A549 (cell line): ENCODE results near the gene MAL. TPM values are rescaled to one million over a fixed set of nuclear protein-coding genes. Genes with fewer than 3 reads are reported as not detected.

ENCODE experiments used
- ATAC-seq, 2 experiments: fragments of 200-7000 bp in 1 of 2; fragments of >200 bp in 1 of 2; cut with Nextera tagmentation in 1 of 2; cut with Tn5 transposase in 1 of 2; 3 replicates each; pipeline versions ENCODE4 v1.8.0 to v1.9.1; 2018 to 2020; ENCODE audit warnings: mild to moderate bottlenecking in 1 of 2, moderate library complexity in 1 of 2
- CTCF ChIA-PET: fragments of 300-600 bp; sonication (Branson Sonifier 250); formaldehyde crosslinking; extraction: SDS; loops from one replicate; lab custom pipeline; 2021; ENCODE audit warnings: antibody characterized with exemption, inconsistent platforms; lab: Yijun Ruan, JAX
- POLR2A ChIA-PET: fragments of 350-600 bp; formaldehyde crosslinking; extraction: SDS; loops from one replicate; lab custom pipeline; 2021; ENCODE audit warnings: antibody characterized with exemption, inconsistent platforms; lab: Yijun Ruan, JAX
- DNase-seq, 2 experiments: peaks; one replicate each; pipeline versions ENCODE4 v3.0.0 to v3.0.0-alpha.2; 2011 to 2016; ENCODE audit warnings: low read depth in 1 of 2, low spot score in 1 of 2
- FAIRE-seq: peaks from 2 replicates; lab custom pipeline; 2011; peaks lifted over from hg19 to GRCh38; lab: Jason Lieb, UNC
- H3K27ac ChIP-seq, 2 experiments: fragments of >200 bp; sonication (Bioruptor Twin); formaldehyde crosslinking; 3 replicates each; pipeline ENCODE4 v1.5.1; 2016 to 2017
- H3K4me1 ChIP-seq: fragments of >200 bp; sonication (Bioruptor Twin); formaldehyde crosslinking; 3 replicates; pipeline ENCODE4 v1.6.1; 2016
- H3K4me2 ChIP-seq: fragments of >200 bp; sonication (Bioruptor Twin); formaldehyde crosslinking; 3 replicates; pipeline ENCODE4 v1.6.1; 2016
- H3K4me3 ChIP-seq: fragments of >200 bp; sonication (Bioruptor Twin); formaldehyde crosslinking; 3 replicates; pipeline ENCODE4 v1.5.1; 2016
- H3K9me3 ChIP-seq: fragments of >200 bp; sonication (Bioruptor Twin); formaldehyde crosslinking; 3 replicates; pipeline ENCODE4 v1.6.1; 2016
- CEBPB ChIP-seq, 2 experiments: fragments of >200 bp in 1 of 2; sonication (Bioruptor Twin) in 1 of 2; formaldehyde crosslinking in 1 of 2; IDR thresholded peaks; 2 replicates each; pipeline ENCODE4 v1.6.1; 2012 to 2016
- CHD2 ChIP-seq: fragments of 150-350 bp; IDR thresholded peaks from 2 replicates; pipeline ENCODE4 v1.6.1; 2014; ENCODE audit warnings: low read length; ENCODE audit not compliant: partially characterized antibody
- EHF ChIP-seq: fragments of 250-450 bp; sonication (Bioruptor Pico); IDR thresholded peaks from 2 replicates; pipeline ENCODE4 v1.5.0; 2020; ENCODE audit warnings: mild to moderate bottlenecking
- EHMT2 ChIP-seq: fragments of 200-600 bp; sonication (generic); IDR thresholded peaks from 2 replicates; pipeline ENCODE4 v1.6.1; 2016; ENCODE audit warnings: antibody characterized with exemption, low read depth, mild to moderate bottlenecking, moderate library complexity
- FOXS1 ChIP-seq: fragments of 250-450 bp; sonication (Bioruptor Pico); IDR thresholded peaks from 2 replicates; pipeline ENCODE4 v1.5.0; 2020; ENCODE audit warnings: mild to moderate bottlenecking, moderate library complexity
- SREBF2 ChIP-seq: fragments of 450-650 bp; IDR thresholded peaks from 2 replicates; pipeline ENCODE4 v1.6.1; 2014; ENCODE audit warnings: mild to moderate bottlenecking, moderate library complexity
- TP53 ChIP-seq: fragments of 250-450 bp; sonication (Bioruptor Pico); IDR thresholded peaks from 2 replicates; pipeline ENCODE4 v1.5.0; 2021; ENCODE audit warnings: mild to moderate bottlenecking, moderate library complexity
- ZC3H11A ChIP-seq: fragments of 450-650 bp; IDR thresholded peaks from 2 replicates; pipeline ENCODE4 v1.6.1; 2014; ENCODE audit warnings: antibody characterized with exemption, mild to moderate bottlenecking
- WGBS: methylation state at CpG from one replicate; pipeline ENCODE4 v1.1.6; 2017; ENCODE audit errors: missing lambda C conversion rate; 5-methylcytosine and 5-hydroxymethylcytosine counted together
- polyA plus RNA-seq, 4 experiments: library from polyadenylated mRNA; depleted of rRNA in 3 of 4; stranded (reverse); fragments of >200 nt; fragmentation: RNase III in 1 of 4; extraction: RNeasy Plus Mini Kit Qiagen cat#74134 plus additional on column Dnase treatment in 1 of 4; gene quantifications; 2 replicates in 3 of 4; 3 replicates in 1 of 4; pipeline ENCODE4 v1.2.3, GENCODE V29; 2011 to 2017
- TF ChIP-seq, protein P1 (sequence below): fragments of >200 bp; sonication (Bioruptor Twin); formaldehyde crosslinking; IDR thresholded peaks from 2 replicates; pipeline ENCODE4 v1.6.1; 2016
- TF ChIP-seq, protein P2 (sequence below): fragments of 250-450 bp; sonication (Bioruptor Pico); IDR thresholded peaks from 2 replicates; pipeline ENCODE4 v1.5.0; 2020; ENCODE audit warnings: low read depth, mild to moderate bottlenecking, moderate library complexity
- TF ChIP-seq, protein P3 (sequence below): fragments of 250-450 bp; sonication (Bioruptor Pico); IDR thresholded peaks from 2 replicates; pipeline ENCODE4 v1.5.0; 2021; ENCODE audit warnings: mild to moderate bottlenecking, moderate library complexity, borderline replicate concordance
- TF ChIP-seq, protein P4 (sequence below): fragments of 200-600 bp; sonication (generic); IDR thresholded peaks from 2 replicates; pipeline ENCODE4 v1.6.1; 2016; ENCODE audit warnings: antibody characterized with exemption, mild to moderate bottlenecking, moderate library complexity
- TF ChIP-seq, protein P5 (sequence below): fragments of 150-350 bp; IDR thresholded peaks from 2 replicates; pipeline ENCODE4 v1.6.1; 2014; ENCODE audit warnings: low read depth, mild to moderate bottlenecking, low read length

MAL gene
- polyA plus RNA-seq, 2 of the 4 experiments (the other 2 are of a cell fraction), result not detected

DNA sequence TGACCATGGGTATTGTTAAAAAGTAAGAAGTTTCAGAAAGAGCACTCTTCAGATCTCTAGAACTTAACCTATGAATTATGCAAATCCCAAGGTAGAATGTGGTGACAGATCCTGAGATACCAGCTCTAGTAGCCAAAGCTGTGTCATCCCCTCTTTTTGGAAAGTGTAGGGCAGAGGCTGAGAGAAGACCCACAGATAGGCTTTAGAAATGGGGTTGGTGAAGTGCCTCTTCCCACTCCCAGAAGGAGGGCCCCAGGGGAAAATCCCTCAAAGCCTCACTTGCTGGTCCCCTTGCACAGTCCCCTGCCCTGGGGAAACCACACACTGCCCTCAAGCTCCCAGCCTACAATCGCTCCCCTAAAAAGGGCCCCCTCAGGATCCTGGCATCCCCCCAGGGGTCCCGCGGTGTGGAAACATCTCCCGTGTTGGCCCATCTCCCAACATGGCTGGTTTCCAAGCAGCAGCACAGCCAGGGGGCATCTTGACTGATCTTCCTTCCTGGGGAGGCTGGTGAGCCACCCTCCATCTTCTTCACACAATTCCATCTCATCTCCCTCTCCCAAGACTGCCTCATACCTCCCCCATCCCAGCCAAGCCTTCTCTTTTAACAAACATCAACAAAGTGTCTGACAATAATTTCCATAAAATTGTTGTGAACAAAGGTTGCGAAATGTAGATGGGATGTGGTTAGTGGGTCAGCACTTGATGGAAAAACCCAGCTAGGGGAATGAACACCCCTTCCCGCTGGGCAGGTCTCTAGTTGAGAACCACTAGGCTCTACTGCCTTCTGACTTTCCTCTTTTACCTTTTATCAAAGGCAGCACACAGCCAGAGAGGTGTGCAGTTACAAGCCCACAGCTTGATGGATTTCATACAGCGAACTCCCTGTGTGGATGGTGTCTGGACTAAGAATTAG is 25.1 kb downstream of the MAL start:
- TF ChIP-seq SREBF2 (no peak), CEBPB (IDR thresholded peaks at IDR 0.05) (0 out of 4 replicates have a peak, but pooled peaks of 1 of the 2 experiments have one; percentile 16)
- TF ChIP-seq, protein P1, sequence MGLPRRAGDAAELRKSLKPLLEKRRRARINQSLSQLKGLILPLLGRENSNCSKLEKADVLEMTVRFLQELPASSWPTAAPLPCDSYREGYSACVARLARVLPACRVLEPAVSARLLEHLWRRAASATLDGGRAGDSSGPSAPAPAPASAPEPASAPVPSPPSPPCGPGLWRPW, result no peak
- TF ChIP-seq, protein P2, sequence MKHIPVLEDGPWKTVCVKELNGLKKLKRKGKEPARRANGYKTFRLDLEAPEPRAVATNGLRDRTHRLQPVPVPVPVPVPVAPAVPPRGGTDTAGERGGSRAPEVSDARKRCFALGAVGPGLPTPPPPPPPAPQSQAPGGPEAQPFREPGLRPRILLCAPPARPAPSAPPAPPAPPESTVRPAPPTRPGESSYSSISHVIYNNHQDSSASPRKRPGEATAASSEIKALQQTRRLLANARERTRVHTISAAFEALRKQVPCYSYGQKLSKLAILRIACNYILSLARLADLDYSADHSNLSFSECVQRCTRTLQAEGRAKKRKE (CRISPR knock-in tag), result no peak
- TF ChIP-seq, all 56 proteins: peak for 1
- H3K9me3 ChIP-seq, result no peaks in the 10 kb centered on the region; the same call in 2 of the 3 replicates
- FAIRE-seq (no peak), ATAC-seq (no peak), DNase-seq (no peak)
- ChIA-PET CTCF (interaction anchor here (0.5 to 6.1 kb wide), 4 partner anchors 13 to 807 kb away, joined by 3 to 45 read pairs (median 14); no protein-coding TSS in a partner anchor), POLR2A (no interaction called here)
- WGBS, result 29% methylated on average over 7 of the region's 7 CpGs
- H3K27ac ChIP-seq, result no peak overlapping the region
- no peaks in the 10 kb centered on the region for H3K4me1 ChIP-seq
- H3K4me3 ChIP-seq, result no peak overlapping the region
- no peak overlapping the region for H3K4me2 ChIP-seq

DNA sequence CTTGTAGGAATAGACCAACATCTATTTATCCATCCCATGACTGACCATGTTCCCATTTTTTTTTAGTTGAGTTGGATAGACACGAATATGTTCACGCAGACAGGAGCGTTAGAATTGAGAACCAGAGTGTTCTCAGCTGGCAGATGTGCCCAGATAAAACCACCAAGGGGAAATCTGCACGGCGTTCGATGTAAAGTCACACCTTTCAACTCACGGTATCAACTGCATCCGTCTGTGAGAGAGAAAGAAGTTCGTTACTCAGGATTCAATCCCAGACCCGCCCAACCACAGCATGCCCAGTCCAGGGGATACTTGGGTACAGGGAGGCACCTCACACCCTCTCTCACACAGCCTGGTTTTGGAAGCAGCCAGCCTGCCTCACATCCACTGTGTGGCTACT is 26.1 kb downstream of the MAL start:
- CTCF ChIA-PET, result interaction anchor here (0.6 to 6.1 kb wide), 4 partner anchors 12 to 64 kb away, joined by 3 to 45 read pairs (median 14); no protein-coding TSS in a partner anchor
- H3K4me1 ChIP-seq, result no peaks in the 10 kb centered on the region
- ATAC-seq, result no peak
- TF ChIP-seq EHF (CRISPR knock-in tag) (no peak), CEBPB (IDR thresholded peaks at IDR 0.05) (no peak), ZC3H11A (no peak), CHD2 (no peak), EHMT2 (no peak), TP53 (CRISPR knock-in tag) (no peak), FOXS1 (CRISPR knock-in tag) (no peak)
- TF ChIP-seq, protein P3, sequence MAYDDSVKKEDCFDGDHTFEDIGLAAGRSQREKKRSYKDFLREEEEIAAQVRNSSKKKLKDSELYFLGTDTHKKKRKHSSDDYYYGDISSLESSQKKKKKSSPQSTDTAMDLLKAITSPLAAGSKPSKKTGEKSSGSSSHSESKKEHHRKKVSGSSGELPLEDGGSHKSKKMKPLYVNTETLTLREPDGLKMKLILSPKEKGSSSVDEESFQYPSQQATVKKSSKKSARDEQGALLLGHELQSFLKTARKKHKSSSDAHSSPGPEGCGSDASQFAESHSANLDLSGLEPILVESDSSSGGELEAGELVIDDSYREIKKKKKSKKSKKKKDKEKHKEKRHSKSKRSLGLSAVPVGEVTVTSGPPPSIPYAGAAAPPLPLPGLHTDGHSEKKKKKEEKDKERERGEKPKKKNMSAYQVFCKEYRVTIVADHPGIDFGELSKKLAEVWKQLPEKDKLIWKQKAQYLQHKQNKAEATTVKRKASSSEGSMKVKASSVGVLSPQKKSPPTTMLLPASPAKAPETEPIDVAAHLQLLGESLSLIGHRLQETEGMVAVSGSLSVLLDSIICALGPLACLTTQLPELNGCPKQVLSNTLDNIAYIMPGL (CRISPR knock-in tag), result no peak
- TF ChIP-seq, protein P4, sequence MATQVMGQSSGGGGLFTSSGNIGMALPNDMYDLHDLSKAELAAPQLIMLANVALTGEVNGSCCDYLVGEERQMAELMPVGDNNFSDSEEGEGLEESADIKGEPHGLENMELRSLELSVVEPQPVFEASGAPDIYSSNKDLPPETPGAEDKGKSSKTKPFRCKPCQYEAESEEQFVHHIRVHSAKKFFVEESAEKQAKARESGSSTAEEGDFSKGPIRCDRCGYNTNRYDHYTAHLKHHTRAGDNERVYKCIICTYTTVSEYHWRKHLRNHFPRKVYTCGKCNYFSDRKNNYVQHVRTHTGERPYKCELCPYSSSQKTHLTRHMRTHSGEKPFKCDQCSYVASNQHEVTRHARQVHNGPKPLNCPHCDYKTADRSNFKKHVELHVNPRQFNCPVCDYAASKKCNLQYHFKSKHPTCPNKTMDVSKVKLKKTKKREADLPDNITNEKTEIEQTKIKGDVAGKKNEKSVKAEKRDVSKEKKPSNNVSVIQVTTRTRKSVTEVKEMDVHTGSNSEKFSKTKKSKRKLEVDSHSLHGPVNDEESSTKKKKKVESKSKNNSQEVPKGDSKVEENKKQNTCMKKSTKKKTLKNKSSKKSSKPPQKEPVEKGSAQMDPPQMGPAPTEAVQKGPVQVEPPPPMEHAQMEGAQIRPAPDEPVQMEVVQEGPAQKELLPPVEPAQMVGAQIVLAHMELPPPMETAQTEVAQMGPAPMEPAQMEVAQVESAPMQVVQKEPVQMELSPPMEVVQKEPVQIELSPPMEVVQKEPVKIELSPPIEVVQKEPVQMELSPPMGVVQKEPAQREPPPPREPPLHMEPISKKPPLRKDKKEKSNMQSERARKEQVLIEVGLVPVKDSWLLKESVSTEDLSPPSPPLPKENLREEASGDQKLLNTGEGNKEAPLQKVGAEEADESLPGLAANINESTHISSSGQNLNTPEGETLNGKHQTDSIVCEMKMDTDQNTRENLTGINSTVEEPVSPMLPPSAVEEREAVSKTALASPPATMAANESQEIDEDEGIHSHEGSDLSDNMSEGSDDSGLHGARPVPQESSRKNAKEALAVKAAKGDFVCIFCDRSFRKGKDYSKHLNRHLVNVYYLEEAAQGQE, result no peak
- TF ChIP-seq, protein P5, sequence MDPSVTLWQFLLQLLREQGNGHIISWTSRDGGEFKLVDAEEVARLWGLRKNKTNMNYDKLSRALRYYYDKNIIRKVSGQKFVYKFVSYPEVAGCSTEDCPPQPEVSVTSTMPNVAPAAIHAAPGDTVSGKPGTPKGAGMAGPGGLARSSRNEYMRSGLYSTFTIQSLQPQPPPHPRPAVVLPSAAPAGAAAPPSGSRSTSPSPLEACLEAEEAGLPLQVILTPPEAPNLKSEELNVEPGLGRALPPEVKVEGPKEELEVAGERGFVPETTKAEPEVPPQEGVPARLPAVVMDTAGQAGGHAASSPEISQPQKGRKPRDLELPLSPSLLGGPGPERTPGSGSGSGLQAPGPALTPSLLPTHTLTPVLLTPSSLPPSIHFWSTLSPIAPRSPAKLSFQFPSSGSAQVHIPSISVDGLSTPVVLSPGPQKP, result no peak
- TF ChIP-seq, all 56 proteins: peak for 0
- POLR2A ChIA-PET, result no interaction called here
- no peak overlapping the region for H3K27ac ChIP-seq
- no peak for FAIRE-seq
- H3K4me2 ChIP-seq, result no peak overlapping the region
- 44% methylated on average over 10 of the region's 10 CpGs for WGBS
- H3K4me3 ChIP-seq, result no peak overlapping the region
- H3K9me3 ChIP-seq, result no peaks in the 10 kb centered on the region; the same call in 2 of the 3 replicates
- no peak for DNase-seq
